HEK293 (cell line): ENCODE results near the gene SREBF2.

Source experiments
- CTCF ChIA-PET: fragments of 350-600 bp; formaldehyde crosslinking; extraction: SDS; loops from one replicate; lab custom pipeline; 2021; ENCODE audit warnings: antibody characterized with exemption; lab: Yijun Ruan, JAX
- POLR2A ChIA-PET: fragments of 300-600 bp; formaldehyde crosslinking; extraction: SDS; loops from one replicate; lab custom pipeline; 2020; ENCODE audit warnings: antibody characterized with exemption, inconsistent platforms; lab: Yijun Ruan, JAX
- H3K27ac ChIP-seq: fragments of 200-500 bp; sonication (Bioruptor generic); 2 replicates; pipeline ENCODE4 v1.5.1; 2014; ENCODE audit warnings: low read depth, low read length, control low read depth, inconsistent platforms; ENCODE audit errors: extremely low read depth
- H3K36me3 ChIP-seq, 2 experiments: fragments of 200-500 bp in 1 of 2; sonication (Bioruptor generic) in 1 of 2; 1 replicate in 1 of 2; 2 replicates in 1 of 2; pipeline ENCODE4 v1.5.1; 2014 to 2017; ENCODE audit warnings: inconsistent platforms in 2 of 2, low read length in 2 of 2; ENCODE audit not compliant: control insufficient read depth in 2 of 2, insufficient read depth in 1 of 2
- H3K4me1 ChIP-seq: fragments of 200-500 bp; sonication (Bioruptor generic); 2 replicates; pipeline ENCODE4 v1.5.1; 2014; ENCODE audit warnings: mild to moderate bottlenecking, low read length, inconsistent platforms; ENCODE audit not compliant: control insufficient read depth, insufficient read depth
- H3K4me3 ChIP-seq: 2 replicates; pipeline ENCODE4 v1.5.1; 2011; ENCODE audit warnings: low read depth, mild to moderate bottlenecking, control low read depth, low read length, moderate library complexity
- H3K9me3 ChIP-seq: fragments of 200-500 bp; sonication (Bioruptor generic); 2 replicates; pipeline ENCODE4 v1.5.1; 2014; ENCODE audit warnings: low read depth, low read length, inconsistent platforms; ENCODE audit not compliant: control insufficient read depth, insufficient read depth
- ATF2 ChIP-seq: fragments of 450-650 bp; formaldehyde crosslinking; IDR thresholded peaks from 2 replicates; pipeline ENCODE4 v1.5.1; 2016; ENCODE audit warnings: missing biosample characterization, missing genetic modification characterization, low read depth
- PATZ1 ChIP-seq: fragments of 450-650 bp; formaldehyde crosslinking; IDR thresholded peaks from 2 replicates; pipeline ENCODE4 v1.5.1; 2016; ENCODE audit warnings: missing biosample characterization, missing genetic modification characterization
- ZBTB6 ChIP-seq: fragments of 450-650 bp; formaldehyde crosslinking; IDR thresholded peaks from 2 replicates; pipeline ENCODE4 v1.5.1; 2017; ENCODE audit warnings: missing biosample characterization, missing genetic modification characterization
- ZNF138 ChIP-seq: fragments of 450-650 bp; formaldehyde crosslinking; IDR thresholded peaks from 2 replicates; pipeline ENCODE4 v1.5.1; 2016; ENCODE audit warnings: missing biosample characterization, missing genetic modification characterization, borderline replicate concordance
- ZNF18 ChIP-seq: fragments of 450-650 bp; formaldehyde crosslinking; IDR thresholded peaks from 2 replicates; pipeline ENCODE4 v1.5.1; 2016; ENCODE audit warnings: missing biosample characterization, missing genetic modification characterization
- ZNF214 ChIP-seq: fragments of 450-650 bp; formaldehyde crosslinking; IDR thresholded peaks from 2 replicates; pipeline ENCODE4 v1.5.1; 2017; ENCODE audit warnings: missing biosample characterization, mild to moderate bottlenecking, missing genetic modification characterization, borderline replicate concordance
- ZNF292 ChIP-seq: fragments of 450-650 bp; formaldehyde crosslinking; IDR thresholded peaks from 2 replicates; pipeline ENCODE4 v1.5.1; 2016; ENCODE audit warnings: low read depth, missing biosample characterization, missing genetic modification characterization, borderline replicate concordance
- ZNF311 ChIP-seq: fragments of 450-650 bp; formaldehyde crosslinking; IDR thresholded peaks from 2 replicates; pipeline ENCODE4 v1.5.1; 2017; ENCODE audit warnings: missing biosample characterization, missing genetic modification characterization, borderline replicate concordance
- ZNF366 ChIP-seq: fragments of 450-650 bp; formaldehyde crosslinking; conservative IDR thresholded peaks from 2 replicates; pipeline ENCODE4 v1.5.1; 2016; ENCODE audit warnings: missing biosample characterization, missing genetic modification characterization
- ZNF423 ChIP-seq: fragments of 450-650 bp; formaldehyde crosslinking; IDR thresholded peaks from 2 replicates; pipeline ENCODE4 v1.5.1; 2016; ENCODE audit warnings: missing biosample characterization, missing genetic modification characterization
- ZNF555 ChIP-seq: fragments of 450-650 bp; formaldehyde crosslinking; conservative IDR thresholded peaks from 2 replicates; pipeline ENCODE4 v1.5.1; 2017; ENCODE audit warnings: missing biosample characterization, mild to moderate bottlenecking, missing genetic modification characterization, inconsistent platforms
- ZNF580 ChIP-seq: fragments of 450-650 bp; formaldehyde crosslinking; IDR thresholded peaks from 2 replicates; pipeline ENCODE4 v1.5.1; 2016; ENCODE audit warnings: missing biosample characterization, missing genetic modification characterization
- ZNF585B ChIP-seq: fragments of 450-650 bp; formaldehyde crosslinking; IDR thresholded peaks from 2 replicates; pipeline ENCODE4 v1.5.1; 2016; ENCODE audit warnings: missing biosample characterization, missing genetic modification characterization
- ZNF76 ChIP-seq: fragments of 450-650 bp; formaldehyde crosslinking; IDR thresholded peaks from 2 replicates; pipeline ENCODE4; 2016; ENCODE audit warnings: low read depth, missing biosample characterization, missing genetic modification characterization, borderline replicate concordance
- ZNF777 ChIP-seq: fragments of 450-650 bp; formaldehyde crosslinking; IDR thresholded peaks from 2 replicates; pipeline ENCODE4 v1.5.1; 2017; ENCODE audit warnings: missing biosample characterization, missing genetic modification characterization, borderline replicate concordance

Gene SREBF2

GRCh38 chr22:41935509-41935908 is 102.6 kb downstream of the SREBF2 start:
- Histone ChIP-seq H3K4me3 (no peak overlapping the region), H3K27ac (no peak overlapping the region), H3K36me3 (peaks cover 31 to 78% of the 10 kb centered on the region in 2 experiments; a peak in 2 of 3 replicates), H3K4me1 (no peaks in the 10 kb centered on the region), H3K9me3 (no peaks in the 10 kb centered on the region)
- TF ChIP-seq ZNF555 = no peak
- no peak for TF ChIP-seq ZNF366 (tag by site-specific recombination)
- TF ChIP-seq ZNF580 (tag by site-specific recombination) = no peak
- TF ChIP-seq ZNF292 (tag by site-specific recombination) = no peak
- no peak for TF ChIP-seq ATF2 (tag by site-specific recombination)
- TF ChIP-seq ZBTB6 (tag by site-specific recombination) = no peak
- POLR2A ChIA-PET = interaction anchor here (0.7 to 4.6 kb wide), 4 partner anchors 8 to 11 kb away, joined by 4 to 31 read pairs (median 8); partner anchors contain the start of gene CENPM
- CTCF ChIA-PET = no interaction called here

- no peak overlapping the region for H3K4me3 ChIP-seq
- ChIA-PET CTCF (interaction anchor here (2.9 kb wide), 1 partner anchor 11 kb away, joined by 14 read pairs; no protein-coding TSS in a partner anchor), POLR2A (interaction anchor here (0.9 to 4.6 kb wide), 4 partner anchors 10 to 136 kb away, joined by 3 to 31 read pairs (median 6); partner anchors contain the start of genes CCDC134 and CENPM)
- no peaks in the 10 kb centered on the region; the same call in 1 of the 2 replicates for H3K4me1 ChIP-seq
- H3K36me3 ChIP-seq = peaks cover 32 to 89% of the 10 kb centered on the region in 2 experiments; a peak in 2 of 3 replicates
- no peak for TF ChIP-seq ZNF311
- TF ChIP-seq ZNF138 (tag by site-specific recombination) = no peak
- TF ChIP-seq PATZ1 (tag by site-specific recombination) = no peak
- TF ChIP-seq ZNF423 (tag by site-specific recombination) = no peak
- no peak for TF ChIP-seq ZNF585B
- TF ChIP-seq ZNF18 (tag by site-specific recombination) = no peak
- TF ChIP-seq ZNF214 (tag by site-specific recombination) = no peak
- no peak for TF ChIP-seq ZNF777 (tag by site-specific recombination)
- no peak for TF ChIP-seq ZNF76 (tag by site-specific recombination)
- H3K27ac ChIP-seq = no peak overlapping the region
- no peaks in the 10 kb centered on the region for H3K9me3 ChIP-seq
Measured at GRCh38 chr22:41936894-41937169, 103.9 kb downstream of the SREBF2 start.
